GM19035 (cell line): Measurements from ENCODE around the gene ACVRL1.

Source experiments
- ATAC-seq: cut with Tn5 transposase; IDR thresholded peaks from one replicate; pipeline ENCODE4 v1.9.1; 2021; ENCODE audit not compliant: unreplicated experiment

Gene ACVRL1

DNA sequence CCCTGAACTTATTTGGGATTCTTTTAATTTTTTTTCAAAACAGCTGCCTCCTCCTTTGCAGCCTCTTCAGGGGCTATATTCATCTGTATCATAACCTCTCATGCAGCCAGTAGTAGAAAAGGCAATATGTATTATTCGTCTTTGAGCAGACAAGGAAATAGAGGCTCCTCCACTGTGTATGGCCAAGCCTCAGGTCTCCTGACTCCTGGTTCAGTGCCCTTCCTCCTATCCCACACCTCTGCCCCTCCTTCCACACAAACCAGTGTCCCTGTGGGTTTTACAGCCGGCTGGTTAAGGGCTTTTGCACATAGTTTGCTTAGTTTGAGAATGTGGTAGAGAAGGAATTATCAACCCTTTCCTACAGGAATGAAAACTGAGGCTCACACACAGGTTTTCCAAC, 8.8 kb upstream of the ACVRL1 start:
- no peak for ATAC-seq

DNA sequence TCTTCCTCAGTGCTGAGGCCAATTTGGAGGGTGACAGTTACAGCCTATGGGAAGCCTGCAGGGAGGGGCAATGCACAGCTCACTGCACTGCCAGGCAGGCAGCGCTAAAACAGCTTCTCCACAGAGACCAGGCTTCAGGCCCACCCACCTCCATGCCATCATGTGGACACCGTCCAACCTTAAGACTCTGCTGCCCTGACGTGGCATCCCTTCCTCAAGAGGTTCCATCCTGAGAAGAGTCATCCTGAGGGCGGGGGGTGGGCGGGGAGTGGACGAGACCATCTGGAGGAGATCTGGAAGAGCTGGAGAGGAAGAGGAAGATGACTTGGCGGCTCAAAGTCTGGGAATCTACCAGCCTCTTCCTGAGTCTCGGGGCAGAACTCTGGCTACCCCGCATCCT, 8.4 kb upstream of the ACVRL1 start:
- ATAC-seq = no peak

DNA sequence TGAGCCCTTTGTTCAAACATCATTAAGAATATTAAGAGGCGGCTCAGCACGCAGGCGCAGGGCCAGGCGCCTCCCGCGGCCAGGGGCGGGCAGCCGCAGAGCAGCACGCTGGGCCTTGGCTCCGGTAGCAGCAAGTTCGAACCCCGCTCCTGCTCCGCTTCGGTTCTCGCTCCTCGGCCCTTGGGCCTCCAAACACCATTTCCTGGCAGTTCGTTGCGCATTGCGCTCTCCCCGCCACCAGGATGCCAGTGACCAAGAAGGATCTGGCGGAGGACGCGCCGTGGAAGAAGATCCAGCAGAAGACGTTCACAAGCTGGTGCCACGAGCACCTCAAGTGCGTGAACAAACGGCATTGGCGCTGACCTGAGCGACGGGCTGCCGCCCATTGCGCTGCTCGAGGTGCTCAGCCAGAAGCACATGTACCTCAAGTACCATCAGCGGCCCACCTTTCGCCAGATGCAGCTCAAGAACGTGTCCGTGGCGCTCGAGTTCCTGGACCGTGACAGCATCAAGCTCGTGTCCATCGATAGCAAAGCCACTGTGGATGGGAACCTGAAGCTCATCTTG, 6.9 kb upstream of the ACVRL1 start:
- ATAC-seq = no peak

DNA sequence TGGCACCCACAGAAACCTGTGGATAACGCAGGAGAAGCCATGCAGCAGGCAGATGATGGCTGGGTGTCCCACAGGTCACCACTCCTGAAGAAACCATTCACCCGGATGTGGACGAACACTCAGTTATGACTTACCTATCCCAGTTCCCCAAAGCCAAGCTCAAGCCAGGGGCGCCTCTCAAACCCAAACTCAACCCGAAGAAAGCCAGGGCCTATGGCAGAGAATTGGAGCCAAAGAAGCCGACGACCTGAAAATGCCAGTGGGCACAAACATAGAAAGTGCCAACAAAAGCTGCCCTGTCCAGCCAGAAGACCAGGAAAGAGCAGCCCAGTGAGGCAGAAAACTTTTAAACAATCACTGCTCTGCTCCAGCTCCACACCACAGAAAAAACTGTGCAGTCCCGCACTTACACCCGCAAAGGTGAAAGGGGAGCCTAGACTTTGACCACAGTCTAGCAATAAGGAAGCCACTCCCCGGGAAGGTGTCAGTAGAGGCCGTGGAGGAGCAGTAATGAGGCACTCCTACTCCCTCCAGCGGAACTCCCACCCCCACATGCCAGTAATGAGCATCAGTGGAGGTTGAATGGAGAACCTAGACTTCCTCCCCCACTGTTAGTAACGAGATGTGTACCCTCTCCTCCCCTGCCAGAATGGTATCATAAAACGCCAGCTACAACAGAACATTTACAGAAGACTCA, 6.0 kb upstream of the ACVRL1 start:
- no peak for ATAC-seq

DNA sequence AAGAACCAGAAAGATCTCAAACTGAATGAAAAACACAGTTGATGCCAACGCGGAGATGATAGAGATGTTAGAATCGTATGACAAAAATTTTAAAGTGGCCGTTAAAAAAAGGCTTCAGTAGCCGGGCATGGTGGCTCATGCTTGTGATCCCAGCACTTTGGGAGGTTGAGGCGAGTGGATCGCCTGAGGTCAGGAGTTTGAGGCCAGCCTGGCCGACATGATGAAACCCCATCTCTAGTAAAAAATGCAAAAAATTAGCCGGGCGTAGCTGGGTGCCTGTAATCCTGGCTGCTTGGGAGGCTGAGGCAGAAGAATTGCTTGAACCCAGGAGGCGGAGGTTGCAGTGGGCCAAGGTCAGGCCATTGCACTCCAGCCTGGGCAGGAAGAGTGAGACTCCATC, 5.4 kb upstream of the ACVRL1 start:
- no peak for ATAC-seq

DNA sequence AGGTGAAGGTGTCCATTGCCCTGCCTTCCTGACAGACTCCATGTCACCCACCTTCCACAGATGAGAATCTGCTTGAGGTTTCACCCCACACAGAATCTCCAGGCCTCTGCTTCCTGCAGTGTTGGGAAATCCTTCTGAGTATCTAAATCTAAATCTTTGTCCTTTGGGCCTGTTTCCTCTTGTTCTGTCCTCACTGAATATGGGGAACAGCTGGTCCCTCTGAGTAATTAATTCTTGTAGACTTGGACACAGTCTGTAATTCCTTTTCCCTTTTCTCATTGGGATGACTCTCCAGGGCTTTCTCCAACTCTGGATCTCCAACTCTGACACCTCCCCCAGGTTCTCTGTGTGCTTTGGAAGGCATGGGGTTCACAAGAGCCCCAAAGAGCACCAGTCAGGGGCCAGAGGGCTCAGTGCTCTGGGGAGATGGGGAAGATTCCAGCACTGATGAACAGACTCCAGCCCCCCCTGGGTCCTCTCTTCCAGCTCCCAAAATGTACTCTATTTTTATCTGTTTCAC, 2.3 kb upstream of the ACVRL1 start:
- no peak for ATAC-seq

DNA sequence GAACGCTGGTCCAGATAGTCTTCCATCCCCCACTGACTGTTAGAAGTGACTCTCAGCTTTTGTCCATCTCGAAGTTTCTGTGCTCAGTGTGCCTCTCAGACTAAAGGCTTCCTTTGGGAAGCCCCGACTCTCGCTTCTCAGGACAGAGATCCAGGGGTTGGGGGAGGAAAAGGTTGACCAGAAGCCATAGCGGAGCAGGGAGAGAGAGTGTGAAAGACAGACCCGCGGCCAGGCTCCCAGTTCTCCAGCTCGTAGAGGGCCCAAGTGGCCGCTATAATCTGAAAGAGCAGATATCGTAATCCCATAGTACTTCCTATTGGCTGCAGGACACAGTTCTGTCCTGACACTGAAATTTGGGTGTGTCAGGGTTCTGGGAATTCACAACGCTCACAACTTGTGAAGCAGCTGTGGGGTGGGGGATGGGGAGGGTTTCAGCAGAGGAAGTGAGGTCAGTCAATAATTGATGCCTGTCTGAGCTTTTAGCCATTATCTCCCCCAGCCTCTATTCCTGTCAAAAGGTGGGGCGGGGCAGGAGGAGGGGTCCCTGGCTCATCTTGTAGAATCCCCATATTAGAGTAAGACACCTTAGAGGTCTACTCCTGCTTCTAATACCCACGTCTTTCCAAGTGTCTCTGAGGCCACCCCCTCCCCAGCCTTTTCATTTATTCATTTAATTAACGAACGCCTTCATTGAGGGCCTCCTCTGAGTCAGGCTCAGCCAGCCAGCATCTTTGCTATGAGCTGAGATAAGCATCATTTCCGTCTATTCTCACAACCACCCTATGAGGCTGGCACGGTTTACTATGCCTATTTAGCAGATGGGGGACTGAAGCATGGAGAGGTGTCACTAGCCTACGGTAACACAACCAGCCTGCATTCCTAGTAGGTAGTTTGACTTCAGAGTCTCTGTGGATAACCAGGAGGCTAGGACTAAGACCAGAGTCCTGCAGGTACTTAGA, 1.6 kb upstream of the ACVRL1 start:
- no peak for ATAC-seq

DNA sequence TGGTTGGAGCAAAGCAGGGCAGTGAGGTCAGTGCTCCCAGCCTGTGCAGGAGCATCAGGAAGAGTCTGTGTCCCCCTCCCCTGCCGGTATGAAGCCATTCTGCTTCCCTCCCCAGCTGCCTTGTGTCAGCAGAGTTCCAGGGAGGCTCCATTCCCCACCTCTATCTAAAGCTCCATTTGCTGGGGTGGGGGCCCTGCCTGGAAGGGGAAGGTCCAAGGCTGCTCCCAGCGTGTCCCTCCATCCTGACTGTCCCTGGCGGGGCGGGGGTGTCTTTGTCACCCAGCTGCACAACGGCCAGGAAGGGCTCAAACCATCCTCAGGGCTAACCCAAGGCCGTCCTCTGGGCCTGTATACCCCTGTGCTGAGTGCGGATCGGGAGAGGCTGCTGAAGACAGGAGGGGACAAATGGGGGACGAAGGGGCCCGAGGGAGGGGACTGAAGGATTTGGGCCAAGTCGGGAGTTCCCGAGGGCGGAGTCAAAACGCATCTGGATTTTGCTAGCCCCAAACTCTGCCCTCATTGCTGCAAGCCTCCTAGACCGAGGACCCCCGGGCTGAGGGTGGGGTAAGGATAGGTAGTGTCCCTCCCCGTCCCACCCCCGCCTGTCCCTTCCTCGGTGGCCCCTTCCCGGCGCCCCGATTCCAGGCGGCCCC, 748 bp upstream of the ACVRL1 start:
- no peak for ATAC-seq

DNA sequence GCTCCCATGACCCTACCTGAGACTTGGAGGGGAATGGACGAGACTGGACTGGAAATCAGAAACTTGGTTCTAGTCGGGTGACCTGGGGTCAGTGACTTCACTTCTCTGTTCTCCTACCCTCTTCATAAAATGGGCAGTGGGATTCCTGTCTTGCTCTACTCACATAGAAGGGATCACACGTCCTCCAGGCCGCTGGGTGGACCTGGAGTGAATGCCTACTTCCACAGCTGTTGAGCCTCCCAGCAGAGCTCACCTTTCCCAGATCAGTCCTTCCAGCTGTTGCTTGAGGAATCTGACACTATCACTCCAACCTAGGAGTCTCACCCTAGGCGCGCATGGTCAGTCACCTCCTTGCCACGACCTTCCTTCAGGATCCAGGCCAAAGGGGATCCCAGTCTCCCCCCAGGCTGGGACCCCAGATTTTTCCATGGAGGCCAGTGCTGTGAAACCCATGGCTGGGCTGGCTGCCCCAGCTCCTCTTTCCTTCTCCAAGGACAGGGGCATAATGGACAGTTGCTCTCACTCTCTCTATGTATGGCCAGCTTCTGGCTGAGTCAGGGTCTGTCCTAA, 637 bp downstream of the ACVRL1 start:
- ATAC-seq = no peak

DNA sequence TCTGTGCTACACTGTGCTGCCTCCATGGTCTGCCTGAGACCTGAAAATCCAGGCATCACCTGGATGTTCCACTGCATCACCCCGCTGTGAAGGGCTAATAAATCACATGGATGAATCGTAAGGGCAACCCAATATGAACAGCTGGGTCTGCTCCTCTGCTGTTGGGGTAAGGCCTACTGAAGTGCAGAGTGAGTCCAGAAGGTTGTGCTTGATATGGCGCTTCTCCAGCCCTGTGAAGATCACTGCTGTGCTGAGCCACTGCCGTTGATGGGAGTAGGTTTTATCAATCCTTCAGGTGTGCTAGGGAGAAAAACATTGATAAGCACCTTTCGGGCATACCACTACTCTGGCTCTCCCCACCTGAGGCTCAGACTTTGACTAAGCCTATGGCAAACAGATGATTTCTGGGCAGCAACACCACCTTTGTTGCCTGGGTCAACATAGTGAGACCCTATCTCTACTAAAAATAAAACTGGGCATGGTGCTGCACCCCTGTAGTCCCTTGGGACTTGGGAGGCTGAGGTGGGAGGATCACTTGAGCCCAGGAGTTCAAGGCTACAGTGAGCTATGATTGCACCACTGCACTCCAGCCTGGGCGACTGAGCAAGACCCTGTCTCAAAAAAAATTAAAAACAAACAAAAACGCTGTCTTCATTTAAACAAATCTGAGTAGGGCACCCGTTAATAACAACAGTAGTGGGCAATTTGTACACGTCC, 1.7 kb downstream of the ACVRL1 start:
- no peak for ATAC-seq

DNA sequence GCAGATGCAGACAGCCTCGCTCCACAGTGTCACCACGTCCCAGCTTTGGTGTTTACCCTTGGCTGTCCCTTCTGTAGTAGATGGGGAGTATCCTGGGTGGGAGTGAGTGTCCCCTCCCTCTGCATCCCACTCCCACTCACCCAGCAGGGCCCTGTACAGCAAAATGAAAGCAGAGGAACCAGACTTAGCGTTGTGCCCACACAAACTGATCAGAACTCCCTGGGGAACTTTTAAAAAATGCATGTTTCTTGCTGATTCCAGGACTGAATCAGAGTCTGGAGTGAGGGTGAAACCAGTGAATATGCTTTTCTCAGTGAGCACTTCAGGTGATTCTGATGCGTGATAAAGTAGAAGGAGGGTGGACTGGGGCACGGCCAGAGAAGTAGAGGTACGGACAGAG, 2.9 kb downstream of the ACVRL1 start:
- no peak for ATAC-seq

DNA sequence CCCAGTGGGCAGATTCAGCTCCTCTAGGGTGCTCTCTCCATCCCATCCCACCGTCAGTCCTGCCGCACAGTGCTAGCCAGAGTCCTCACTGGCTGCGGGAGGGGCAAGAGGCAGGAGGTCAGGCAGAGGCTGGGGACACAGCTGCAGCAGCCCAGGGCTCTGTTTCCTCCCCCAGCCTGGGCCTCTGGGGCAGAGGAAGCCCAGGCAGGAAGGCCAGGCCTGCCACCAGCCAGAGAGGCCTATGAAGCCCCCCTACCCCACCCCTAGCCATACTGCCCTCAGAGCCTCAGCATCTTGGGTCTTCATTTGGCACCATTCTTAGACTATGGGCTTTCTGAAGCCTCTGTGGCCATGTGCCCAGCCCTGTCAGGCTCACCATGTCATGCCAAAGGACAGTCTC, 3.4 kb downstream of the ACVRL1 start:
- ATAC-seq = no peak

DNA sequence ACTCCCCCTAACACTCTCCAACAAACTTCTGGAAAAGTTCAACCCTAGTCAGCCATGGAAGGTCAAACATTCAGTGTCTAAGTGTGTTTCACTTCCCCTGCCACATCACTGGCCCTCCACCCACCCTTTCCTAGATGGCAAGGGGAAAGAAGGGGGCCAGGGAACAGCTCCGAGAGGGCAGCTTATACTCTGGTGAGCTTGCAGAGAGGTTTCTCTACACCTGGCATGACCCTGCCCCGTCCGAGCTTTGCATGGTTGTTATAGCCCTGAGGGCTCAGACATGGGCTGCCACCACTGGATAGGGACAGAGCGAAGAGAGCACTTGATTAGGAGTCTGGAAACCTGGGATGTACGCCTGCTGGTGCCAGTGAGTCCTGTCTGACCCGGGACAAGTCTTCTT, 4.0 kb downstream of the ACVRL1 start:
- ATAC-seq = no peak

DNA sequence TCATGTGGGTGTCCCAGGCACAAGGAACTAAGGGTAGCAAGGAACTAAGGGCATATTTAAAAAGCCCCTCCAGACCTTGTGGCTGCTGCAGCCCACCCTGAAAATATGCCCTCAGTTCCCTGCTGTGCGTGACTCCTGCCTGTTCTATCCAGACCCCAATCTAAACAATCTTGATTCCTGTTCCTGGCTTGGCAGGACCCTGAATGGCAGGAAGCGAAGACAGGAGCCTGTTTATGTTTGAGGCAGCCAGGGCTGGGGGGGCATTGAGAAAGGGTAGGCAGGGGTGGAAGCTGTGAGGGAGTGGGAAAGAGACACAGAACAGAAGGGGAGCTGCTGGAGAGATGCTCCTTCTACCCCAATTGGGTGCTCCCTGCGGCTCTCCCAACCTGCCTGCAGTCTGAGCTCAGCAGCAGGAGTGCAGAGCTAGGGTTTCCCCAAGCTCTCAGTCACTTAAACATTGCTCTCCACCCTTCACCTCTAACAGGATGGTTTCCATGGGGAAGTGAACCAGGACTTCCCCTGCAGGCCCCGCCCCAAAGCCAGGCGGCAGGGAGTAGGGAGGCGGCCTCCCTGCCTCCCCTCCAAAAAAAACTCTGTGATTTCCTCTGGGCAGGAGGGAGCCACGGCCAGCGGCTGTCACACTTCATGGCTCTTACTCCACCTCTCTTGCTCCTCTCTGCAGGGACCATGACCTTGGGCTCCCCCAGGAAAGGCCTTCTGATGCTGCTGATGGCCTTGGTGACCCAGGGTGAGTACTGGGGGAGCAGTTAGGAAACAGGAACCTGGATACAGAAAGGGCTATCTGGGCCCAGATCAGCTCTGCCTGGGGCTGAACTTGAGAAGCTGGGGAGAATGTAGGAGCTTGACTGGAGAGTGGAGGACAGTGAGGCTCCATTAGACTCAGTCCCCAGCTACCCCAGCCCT, 4.7 kb downstream of the ACVRL1 start:
- ATAC-seq = no peak

DNA sequence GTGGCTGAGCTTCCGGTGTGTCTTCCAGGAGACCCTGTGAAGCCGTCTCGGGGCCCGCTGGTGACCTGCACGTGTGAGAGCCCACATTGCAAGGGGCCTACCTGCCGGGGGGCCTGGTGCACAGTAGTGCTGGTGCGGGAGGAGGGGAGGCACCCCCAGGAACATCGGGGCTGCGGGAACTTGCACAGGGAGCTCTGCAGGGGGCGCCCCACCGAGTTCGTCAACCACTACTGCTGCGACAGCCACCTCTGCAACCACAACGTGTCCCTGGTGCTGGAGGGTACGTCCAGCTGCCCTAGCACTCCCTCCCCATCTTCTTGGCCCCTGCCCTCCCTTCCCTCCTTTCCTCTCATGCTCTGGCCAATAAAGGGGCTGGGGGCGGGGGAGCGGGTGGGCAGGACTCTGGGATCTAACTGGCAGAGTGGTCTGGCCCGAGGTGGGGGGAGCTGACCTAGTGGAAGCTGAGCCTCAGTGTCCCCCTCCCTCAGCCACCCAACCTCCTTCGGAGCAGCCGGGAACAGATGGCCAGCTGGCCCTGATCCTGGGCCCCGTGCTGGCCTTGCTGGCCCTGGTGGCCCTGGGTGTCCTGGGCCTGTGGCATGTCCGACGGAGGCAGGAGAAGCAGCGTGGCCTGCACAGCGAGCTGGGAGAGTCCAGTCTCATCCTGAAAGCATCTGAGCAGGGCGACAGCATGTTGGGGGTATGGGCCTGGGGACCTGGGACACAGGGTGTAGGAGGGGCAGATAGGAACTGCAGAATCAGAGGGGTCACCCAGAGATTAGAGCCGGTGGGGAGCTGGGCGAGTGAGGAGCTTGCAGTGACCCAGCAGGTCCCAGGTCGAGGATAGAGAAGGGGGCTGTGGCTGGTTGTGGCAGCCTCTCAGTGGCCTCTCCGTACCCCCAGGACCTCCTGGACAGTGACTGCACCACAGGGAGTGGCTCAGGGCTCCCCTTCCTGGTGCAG, 6.0 kb downstream of the ACVRL1 start:
- ATAC-seq = no peak

DNA sequence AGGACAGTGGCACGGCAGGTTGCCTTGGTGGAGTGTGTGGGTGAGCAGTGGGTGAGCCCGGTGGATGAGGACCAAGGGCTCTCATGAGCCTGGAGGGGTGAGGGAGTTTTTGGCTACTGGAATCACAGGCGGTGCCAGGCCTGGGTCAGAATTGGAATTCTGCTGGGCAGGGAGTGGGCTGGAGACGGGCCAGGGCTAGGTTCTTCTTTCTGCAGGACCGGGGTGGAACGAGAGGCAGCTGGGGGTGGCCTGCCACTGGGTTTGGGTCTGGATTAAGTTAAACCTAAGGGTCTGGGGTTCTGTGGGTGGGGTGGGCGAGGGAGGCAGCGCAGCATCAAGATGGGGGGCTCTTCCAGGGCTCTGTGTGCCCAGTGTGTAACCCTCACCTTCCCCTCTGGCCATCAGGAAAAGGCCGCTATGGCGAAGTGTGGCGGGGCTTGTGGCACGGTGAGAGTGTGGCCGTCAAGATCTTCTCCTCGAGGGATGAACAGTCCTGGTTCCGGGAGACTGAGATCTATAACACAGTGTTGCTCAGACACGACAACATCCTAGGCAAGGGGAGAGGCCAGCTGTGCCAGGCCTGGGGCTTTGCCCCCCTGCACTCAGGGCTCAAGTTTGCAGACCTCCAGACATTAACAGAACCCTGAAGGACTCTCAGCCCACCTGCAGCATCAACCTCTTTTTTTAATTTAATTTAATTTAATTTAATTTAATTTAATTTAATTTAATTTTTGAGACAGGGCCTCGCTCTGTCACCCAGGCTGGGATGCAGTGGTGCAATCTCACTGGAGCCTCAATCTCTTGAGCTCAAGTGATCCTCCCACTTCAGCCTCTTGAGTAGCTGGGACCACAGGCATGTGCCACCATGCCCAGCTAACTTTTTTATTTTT, 7.0 kb downstream of the ACVRL1 start:
- no peak for ATAC-seq

DNA sequence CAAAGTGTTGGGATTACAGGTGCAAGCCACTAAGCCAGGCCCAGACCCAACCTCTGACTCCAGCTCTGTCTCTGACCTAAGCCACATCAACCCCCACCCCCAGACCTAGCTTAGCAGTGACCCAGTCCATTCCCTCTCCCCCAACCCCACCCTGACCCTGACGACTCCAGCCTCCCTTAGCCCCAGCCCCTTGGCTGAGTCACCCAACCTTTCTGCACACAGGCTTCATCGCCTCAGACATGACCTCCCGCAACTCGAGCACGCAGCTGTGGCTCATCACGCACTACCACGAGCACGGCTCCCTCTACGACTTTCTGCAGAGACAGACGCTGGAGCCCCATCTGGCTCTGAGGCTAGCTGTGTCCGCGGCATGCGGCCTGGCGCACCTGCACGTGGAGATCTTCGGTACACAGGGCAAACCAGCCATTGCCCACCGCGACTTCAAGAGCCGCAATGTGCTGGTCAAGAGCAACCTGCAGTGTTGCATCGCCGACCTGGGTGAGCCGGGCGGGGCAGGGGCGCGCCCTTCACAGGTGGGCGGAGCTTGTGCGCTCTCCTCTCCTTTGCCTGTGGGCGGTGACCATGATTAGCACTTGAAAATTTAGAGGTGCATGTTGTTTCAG, 7.8 kb downstream of the ACVRL1 start:
- ATAC-seq = no peak
